Panc1 (cell line): ENCODE measurements around the gene TNRC6B. TPM values are rescaled to one million over a fixed set of nuclear protein-coding genes. Genes with fewer than 3 reads are reported as not detected.

Experiments used
- ATAC-seq: fragments of 200-7000 bp; cut with Tn5 transposase; 2 replicates; pipeline ENCODE4 v1.9.1; 2020; ENCODE audit warnings: mild to moderate bottlenecking, moderate library complexity
- BruUV-seq: library from RNA; stranded (reverse); fragments of 400-500 nt; replicated peaks from 2 replicates; lab custom pipeline; 2021; lab: Mats Ljungman, UMichigan
- CTCF ChIA-PET: fragments of 300-600 bp; sonication (Branson Sonifier 250); formaldehyde crosslinking; loops from one replicate; lab custom pipeline; 2022; ENCODE audit warnings: antibody characterized with exemption; lab: Charles Lee
- POLR2A ChIA-PET: fragments of 300-600 bp; sonication (Branson Sonifier 250); formaldehyde crosslinking; loops from one replicate; lab custom pipeline; 2022; ENCODE audit warnings: antibody characterized with exemption; lab: Charles Lee
- DNase-seq: peaks from one replicate; pipeline ENCODE4 v3.0.0-alpha.2; 2010; ENCODE audit warnings: low read depth, low spot score
- H3K27ac ChIP-seq: 2 replicates; pipeline ENCODE4 v1.5.1; 2011; ENCODE audit warnings: mild to moderate bottlenecking, low read length, inconsistent platforms
- H3K27me3 ChIP-seq: fragments of 200-500 bp; sonication (Bioruptor generic); 2 replicates; pipeline ENCODE4 v1.6.0; 2014; ENCODE audit warnings: low read length, inconsistent platforms; ENCODE audit not compliant: control insufficient read depth, insufficient read depth
- H3K36me3 ChIP-seq: fragments of 200-500 bp; sonication (Bioruptor generic); 2 replicates; pipeline ENCODE4 v1.5.1; 2014; ENCODE audit warnings: inconsistent platforms, mild to moderate bottlenecking, low read length, moderate library complexity; ENCODE audit not compliant: control insufficient read depth, insufficient read depth
- H3K4me1 ChIP-seq: 2 replicates; pipeline ENCODE4 v1.5.1; 2011; ENCODE audit warnings: inconsistent platforms, mild to moderate bottlenecking, low read length, moderate library complexity; ENCODE audit not compliant: control insufficient read depth, insufficient read depth
- H3K4me3 ChIP-seq, 2 experiments: 2 replicates each; pipeline ENCODE4 v1.5.1; 2011 to 2012; ENCODE audit warnings: low read depth in 2 of 2, low read length in 2 of 2, mild to moderate bottlenecking in 2 of 2, inconsistent platforms in 1 of 2, moderate library complexity in 1 of 2
- H3K9me3 ChIP-seq: fragments of 200-500 bp; sonication (Bioruptor generic); 2 replicates; pipeline ENCODE4 v1.5.1; 2014; ENCODE audit warnings: low read depth, mild to moderate bottlenecking, inconsistent platforms, low read length, moderate library complexity; ENCODE audit not compliant: control insufficient read depth, insufficient read depth
- POLR2AphosphoS5 ChIP-seq: IDR thresholded peaks from 2 replicates; pipeline ENCODE4 v1.6.1; 2012; ENCODE audit warnings: mild to moderate bottlenecking, low read depth, low read length, moderate library complexity
- SIN3A ChIP-seq: IDR thresholded peaks from 2 replicates; pipeline ENCODE4 v1.6.1; 2012; ENCODE audit warnings: low read depth, mild to moderate bottlenecking, low read length, moderate library complexity, borderline replicate concordance; ENCODE audit not compliant: insufficient read depth
- TCF7L2 ChIP-seq: IDR thresholded peaks from 2 replicates; pipeline ENCODE4 v1.6.1; 2011; ENCODE audit warnings: mild to moderate bottlenecking, low read depth, low read length, inconsistent platforms
- in situ Hi-C: cut with HindIII; loops from 2 replicates; pipeline ENCODE4 v1.10.0; 2016; ENCODE audit warnings: low sequenced_read_pairs, low pct_unique_long_range_greater_than_20kb
- intact Hi-C: fragments of 100-400 bp; cut with micrococcal nuclease; formaldehyde crosslinking; loops from one replicate; pipeline ENCODE4 v1.10.0; 2022; ENCODE audit not compliant: unreplicated experiment
- total RNA-seq: library from RNA; stranded (reverse); gene quantifications from one replicate; pipeline ENCODE4 v1.2.1, GENCODE V29; 2021; ENCODE audit not compliant: unreplicated experiment
- TF ChIP-seq, protein P1 (sequence below): fragments of 450-650 bp; IDR thresholded peaks from 2 replicates; pipeline ENCODE4 v1.5.1; 2017; ENCODE audit warnings: mild to moderate bottlenecking
- TF ChIP-seq, protein P2 (sequence below), 2 experiments: IDR thresholded peaks; 2 replicates each; pipeline ENCODE4 v1.6.1; 2011 to 2012; ENCODE audit warnings: low read depth in 2 of 2, control low read depth in 1 of 2, low read length in 1 of 2, mild to moderate bottlenecking in 1 of 2, moderate library complexity in 1 of 2; ENCODE audit not compliant: insufficient read depth in 1 of 2

Gene TNRC6B
- total RNA-seq, 1 experiment from 2014 or later: 30.7 TPM

DNA sequence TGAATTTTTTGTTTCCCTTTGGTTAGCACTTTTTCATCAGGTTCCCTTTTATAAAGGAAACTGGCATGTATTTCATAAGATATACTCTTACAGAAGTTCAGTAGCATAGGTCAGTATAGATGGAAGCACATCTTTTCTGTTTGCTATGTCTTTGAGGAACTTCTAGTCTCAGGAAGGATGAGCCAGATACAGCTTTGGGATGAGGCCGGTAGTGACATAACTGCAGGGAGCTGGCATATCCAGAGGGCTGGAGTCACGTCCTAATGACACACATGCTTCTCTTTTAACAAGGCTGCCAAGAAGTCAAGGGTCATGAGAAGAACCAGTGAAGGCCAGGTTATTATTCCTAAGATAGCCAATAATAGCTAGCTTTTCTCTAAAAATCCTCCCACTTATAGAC is 135.3 kb downstream of the TNRC6B start:
- Histone ChIP-seq H3K27ac (no peak overlapping the region), H3K4me3 (no peak overlapping the region), H3K4me1 (no peaks in the 10 kb centered on the region), H3K9me3 (no peaks in the 10 kb centered on the region), H3K36me3 (peaks cover 19% of the 10 kb centered on the region; the same call in 1 of the 2 replicates), H3K27me3 (no peaks in the 10 kb centered on the region)
- ChIA-PET CTCF (no interaction called here), POLR2A (no interaction called here)
- TF ChIP-seq, protein P1, sequence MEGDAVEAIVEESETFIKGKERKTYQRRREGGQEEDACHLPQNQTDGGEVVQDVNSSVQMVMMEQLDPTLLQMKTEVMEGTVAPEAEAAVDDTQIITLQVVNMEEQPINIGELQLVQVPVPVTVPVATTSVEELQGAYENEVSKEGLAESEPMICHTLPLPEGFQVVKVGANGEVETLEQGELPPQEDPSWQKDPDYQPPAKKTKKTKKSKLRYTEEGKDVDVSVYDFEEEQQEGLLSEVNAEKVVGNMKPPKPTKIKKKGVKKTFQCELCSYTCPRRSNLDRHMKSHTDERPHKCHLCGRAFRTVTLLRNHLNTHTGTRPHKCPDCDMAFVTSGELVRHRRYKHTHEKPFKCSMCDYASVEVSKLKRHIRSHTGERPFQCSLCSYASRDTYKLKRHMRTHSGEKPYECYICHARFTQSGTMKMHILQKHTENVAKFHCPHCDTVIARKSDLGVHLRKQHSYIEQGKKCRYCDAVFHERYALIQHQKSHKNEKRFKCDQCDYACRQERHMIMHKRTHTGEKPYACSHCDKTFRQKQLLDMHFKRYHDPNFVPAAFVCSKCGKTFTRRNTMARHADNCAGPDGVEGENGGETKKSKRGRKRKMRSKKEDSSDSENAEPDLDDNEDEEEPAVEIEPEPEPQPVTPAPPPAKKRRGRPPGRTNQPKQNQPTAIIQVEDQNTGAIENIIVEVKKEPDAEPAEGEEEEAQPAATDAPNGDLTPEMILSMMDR: no peak
- TF ChIP-seq TCF7L2 (no peak), SIN3A (no peak), POLR2AphosphoS5 (no peak)
- TF ChIP-seq, protein P2, sequence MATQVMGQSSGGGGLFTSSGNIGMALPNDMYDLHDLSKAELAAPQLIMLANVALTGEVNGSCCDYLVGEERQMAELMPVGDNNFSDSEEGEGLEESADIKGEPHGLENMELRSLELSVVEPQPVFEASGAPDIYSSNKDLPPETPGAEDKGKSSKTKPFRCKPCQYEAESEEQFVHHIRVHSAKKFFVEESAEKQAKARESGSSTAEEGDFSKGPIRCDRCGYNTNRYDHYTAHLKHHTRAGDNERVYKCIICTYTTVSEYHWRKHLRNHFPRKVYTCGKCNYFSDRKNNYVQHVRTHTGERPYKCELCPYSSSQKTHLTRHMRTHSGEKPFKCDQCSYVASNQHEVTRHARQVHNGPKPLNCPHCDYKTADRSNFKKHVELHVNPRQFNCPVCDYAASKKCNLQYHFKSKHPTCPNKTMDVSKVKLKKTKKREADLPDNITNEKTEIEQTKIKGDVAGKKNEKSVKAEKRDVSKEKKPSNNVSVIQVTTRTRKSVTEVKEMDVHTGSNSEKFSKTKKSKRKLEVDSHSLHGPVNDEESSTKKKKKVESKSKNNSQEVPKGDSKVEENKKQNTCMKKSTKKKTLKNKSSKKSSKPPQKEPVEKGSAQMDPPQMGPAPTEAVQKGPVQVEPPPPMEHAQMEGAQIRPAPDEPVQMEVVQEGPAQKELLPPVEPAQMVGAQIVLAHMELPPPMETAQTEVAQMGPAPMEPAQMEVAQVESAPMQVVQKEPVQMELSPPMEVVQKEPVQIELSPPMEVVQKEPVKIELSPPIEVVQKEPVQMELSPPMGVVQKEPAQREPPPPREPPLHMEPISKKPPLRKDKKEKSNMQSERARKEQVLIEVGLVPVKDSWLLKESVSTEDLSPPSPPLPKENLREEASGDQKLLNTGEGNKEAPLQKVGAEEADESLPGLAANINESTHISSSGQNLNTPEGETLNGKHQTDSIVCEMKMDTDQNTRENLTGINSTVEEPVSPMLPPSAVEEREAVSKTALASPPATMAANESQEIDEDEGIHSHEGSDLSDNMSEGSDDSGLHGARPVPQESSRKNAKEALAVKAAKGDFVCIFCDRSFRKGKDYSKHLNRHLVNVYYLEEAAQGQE (IDR thresholded peaks at IDR 0.05; ENCODE audit: insufficient read depth in 1 of 2, low read depth in 2 of 2, low read length in 1 of 2): no peak
- intact Hi-C loops (no loop called here), in situ Hi-C loops (no loop called here)
- ATAC-seq: no peak
- no TSS peak for BruUV-seq
- no peak for DNase-seq

DNA sequence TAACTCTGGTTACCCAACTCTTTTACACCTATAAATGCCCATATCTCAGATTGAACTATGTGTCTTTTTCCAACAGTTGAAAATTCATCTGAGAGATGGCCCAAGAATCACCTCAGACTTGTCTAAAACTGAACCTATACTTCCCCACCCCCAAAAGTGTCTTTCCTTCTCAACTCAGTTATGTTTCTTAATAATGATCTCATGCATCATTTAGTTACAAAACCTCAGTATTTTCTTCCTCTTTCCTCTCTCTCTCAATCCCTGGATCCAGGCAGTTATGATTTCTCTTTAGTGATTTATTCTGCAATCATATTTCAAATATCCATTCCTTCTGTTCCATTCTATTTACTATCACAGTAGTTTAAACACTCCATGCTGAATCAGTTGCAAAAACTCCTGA is 136.3 kb downstream of the TNRC6B start:
- peaks cover 19% of the 10 kb centered on the region; the same call in 1 of the 2 replicates for H3K36me3 ChIP-seq
- H3K27me3 ChIP-seq: no peaks in the 10 kb centered on the region

DNA sequence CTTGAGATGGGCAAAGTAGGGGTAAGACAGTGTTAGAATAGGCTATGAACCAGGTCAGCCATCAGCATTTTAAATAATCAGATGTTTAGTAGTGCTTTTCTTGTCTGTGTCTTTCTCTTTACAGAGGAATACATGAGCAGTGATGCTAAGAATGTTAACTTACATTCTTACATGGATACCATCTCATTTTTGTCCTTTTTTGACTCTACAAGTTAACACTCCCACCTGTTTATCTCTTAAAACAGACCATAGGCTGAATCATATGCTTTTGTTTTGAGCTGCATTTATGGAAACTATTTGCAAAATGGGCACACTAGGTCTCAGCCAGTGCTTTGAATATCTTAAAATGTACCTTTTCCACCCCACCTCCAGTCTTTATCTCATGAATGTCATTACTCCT is 143.0 kb downstream of the TNRC6B start:
- Histone ChIP-seq H3K4me1 (no peaks in the 10 kb centered on the region), H3K27me3 (no peaks in the 10 kb centered on the region), H3K9me3 (no peaks in the 10 kb centered on the region), H3K4me3 (no peak overlapping the region), H3K27ac (no peak overlapping the region), H3K36me3 (peaks cover 4% of the 10 kb centered on the region; the same call in 1 of the 2 replicates)
- in situ Hi-C loops (no loop called here), intact Hi-C loops (no loop called here)
- ChIA-PET CTCF (no interaction called here), POLR2A (no interaction called here)
- ATAC-seq (no peak), DNase-seq (no peak)
- BruUV-seq: no TSS peak
- TF ChIP-seq SIN3A (no peak), TCF7L2 (no peak), POLR2AphosphoS5 (no peak)
- TF ChIP-seq, protein P2 (IDR thresholded peaks at IDR 0.05; ENCODE audit: insufficient read depth in 1 of 2, low read depth in 2 of 2, low read length in 1 of 2): no peak
- TF ChIP-seq, protein P1: no peak

More for the DNA sequence above, 136.3 kb downstream of the TNRC6B start:
- Histone ChIP-seq H3K4me1 (no peaks in the 10 kb centered on the region), H3K27ac (no peak overlapping the region), H3K9me3 (no peaks in the 10 kb centered on the region), H3K4me3 (no peak overlapping the region)
- no peak for DNase-seq
- ChIA-PET CTCF (no interaction called here), POLR2A (no interaction called here)
- no TSS peak for BruUV-seq
- ATAC-seq: no peak
- in situ Hi-C loops: no loop called here
- intact Hi-C loops: no loop called here
- TF ChIP-seq SIN3A (no peak), TCF7L2 (no peak)
